GM12878 (cell line): ENCODE data around the gene MROH7. TPM values are rescaled to one million over a fixed set of nuclear protein-coding genes. Genes with fewer than 3 reads are reported as not detected.

ENCODE experiments used
- ATAC-seq: fragments of 200-7000 bp; cut with Tn5 transposase; 3 replicates; pipeline ENCODE4 v1.9.1; 2020; ENCODE audit warnings: mild to moderate bottlenecking, moderate library complexity
- BruUV-seq: library from RNA; stranded (reverse); fragments of 400-500 nt; replicated peaks from 2 replicates; lab custom pipeline; 2021; lab: Mats Ljungman, UMichigan
- CTCF ChIA-PET: fragments of 300-600 bp; sonication (Branson Sonifier 250); formaldehyde crosslinking; extraction: SDS; loops from one replicate; lab custom pipeline; 2021; ENCODE audit warnings: inconsistent platforms; lab: Yijun Ruan, JAX
- POLR2A ChIA-PET: fragments of 350-600 bp; formaldehyde crosslinking; extraction: SDS; loops from one replicate; lab custom pipeline; 2021; ENCODE audit warnings: inconsistent platforms; lab: Charles Lee
- RAD21 ChIA-PET: fragments of 300-600 bp; sonication (Branson Sonifier 250); formaldehyde crosslinking; loops from one replicate; lab custom pipeline; 2023; ENCODE audit warnings: antibody characterized with exemption; ENCODE audit not compliant: unreplicated experiment; lab: Charles Lee
- SMC1A ChIA-PET: fragments of 300-600 bp; sonication (Branson Sonifier 250); formaldehyde crosslinking; loops from one replicate; lab custom pipeline; 2023; ENCODE audit not compliant: unreplicated experiment, uncharacterized antibody; lab: Charles Lee
- DNase-seq: peaks from one replicate; pipeline ENCODE4 v3.0.0-alpha.2; 2011; ENCODE audit warnings: low read depth, low spot score
- FAIRE-seq: peaks from 3 replicates; lab custom pipeline; 2011; peaks lifted over from hg19 to GRCh38; lab: Jason Lieb, UNC
- H2AFZ ChIP-seq: 2 replicates; pipeline ENCODE4 v1.6.0; 2011; ENCODE audit warnings: low read depth, low read length, control low read depth; ENCODE audit not compliant: control insufficient read depth
- H3K27ac ChIP-seq: 2 replicates; pipeline ENCODE4 v1.5.1; 2011; ENCODE audit warnings: control low read depth; ENCODE audit not compliant: control insufficient read depth, insufficient read depth
- H3K27me3 ChIP-seq, 2 experiments: replicated peaks in 1 of 2; 2 replicates each; pipeline versions ENCODE4 v1.6.0 to v1.6.1; 2011; ENCODE audit warnings: low read length in 1 of 2; ENCODE audit not compliant: control insufficient read depth in 2 of 2, insufficient read depth in 2 of 2
- H3K36me3 ChIP-seq, 2 experiments: 2 replicates each; pipeline ENCODE4 v1.5.1; 2011; ENCODE audit warnings: low read length in 1 of 2; ENCODE audit not compliant: control insufficient read depth in 2 of 2, insufficient read depth in 2 of 2
- H3K4me1 ChIP-seq: 2 replicates; pipeline ENCODE4 v1.6.1; 2011; ENCODE audit warnings: mild to moderate bottlenecking, low read length, moderate library complexity, mixed read lengths; ENCODE audit not compliant: control insufficient read depth, insufficient read depth
- H3K4me2 ChIP-seq: 2 replicates; pipeline ENCODE4 v1.6.0; 2011; ENCODE audit warnings: control low read depth; ENCODE audit not compliant: control insufficient read depth, insufficient read depth
- H3K4me3 ChIP-seq: fragments of 200-600 bp; sonication (generic); 2 replicates; pipeline ENCODE4 v1.5.1; 2016
- H3K79me2 ChIP-seq: 2 replicates; pipeline ENCODE4 v1.6.0; 2011; ENCODE audit warnings: low read length; ENCODE audit not compliant: control insufficient read depth, insufficient read depth
- H3K9ac ChIP-seq: 2 replicates; pipeline ENCODE4 v1.8.0; 2011; ENCODE audit warnings: low read length, control low read depth, mixed read lengths; ENCODE audit not compliant: control insufficient read depth, insufficient read depth
- H3K9me3 ChIP-seq: replicated peaks from 3 replicates; pipeline ENCODE4 v1.5.1; 2011; ENCODE audit warnings: mild to moderate bottlenecking, low read length; ENCODE audit not compliant: control insufficient read depth, insufficient read depth
- H4K20me1 ChIP-seq: 2 replicates; pipeline ENCODE4 v1.6.0; 2011; ENCODE audit not compliant: control insufficient read depth, insufficient read depth
- E4F1 ChIP-seq: fragments of 450-650 bp; IDR thresholded peaks from 2 replicates; pipeline ENCODE4 v1.6.1; 2018; ENCODE audit warnings: borderline replicate concordance, mild to moderate bottlenecking; ENCODE audit not compliant: partially characterized antibody
- ELK1 ChIP-seq: IDR thresholded peaks from 2 replicates; pipeline ENCODE4 v1.6.1; 2012; ENCODE audit warnings: low read depth, low read length, improper control_type of control experiment
- FOS ChIP-seq: IDR thresholded peaks from 3 replicates; pipeline ENCODE4 v1.6.1; 2011; ENCODE audit warnings: borderline replicate concordance; ENCODE audit not compliant: insufficient read length; ENCODE audit errors: extremely low read depth
- IKZF1 ChIP-seq: fragments of 450-650 bp; conservative IDR thresholded peaks from 2 replicates; pipeline ENCODE4 v1.6.1; 2017; ENCODE audit warnings: antibody characterized with exemption, mild to moderate bottlenecking
- RELA ChIP-seq: fragments of 450-650 bp; IDR thresholded peaks from 2 replicates; pipeline ENCODE4 v1.8.0; 2014; ENCODE audit warnings: borderline replicate concordance; ENCODE audit not compliant: partially characterized antibody
- RFX5 ChIP-seq: IDR thresholded peaks from 2 replicates; pipeline ENCODE4 v1.6.1; 2011; ENCODE audit warnings: low read depth, low read length, improper control_type of control experiment
- SKIL ChIP-seq: fragments of 450-650 bp; IDR thresholded peaks from 2 replicates; pipeline ENCODE4 v1.6.1; 2017; ENCODE audit warnings: mild to moderate bottlenecking, low read depth, inconsistent platforms; ENCODE audit not compliant: poor library complexity, severe bottlenecking
- SUZ12 ChIP-seq: fragments of 200-600 bp; sonication (generic); IDR thresholded peaks from one replicate; pipeline ENCODE4 v1.6.1; 2018; ENCODE audit warnings: antibody characterized with exemption, mild to moderate bottlenecking; ENCODE audit not compliant: unreplicated experiment
- TARDBP ChIP-seq: IDR thresholded peaks from 2 replicates; pipeline ENCODE4 v1.6.1; 2016; ENCODE audit warnings: borderline replicate concordance
- ZBTB40 ChIP-seq: fragments of 450-650 bp; IDR thresholded peaks from 2 replicates; pipeline ENCODE4 v1.6.1; 2016; ENCODE audit warnings: mild to moderate bottlenecking, moderate library complexity, borderline replicate concordance
- ZNF217 ChIP-seq: fragments of 450-650 bp; IDR thresholded peaks from 2 replicates; pipeline ENCODE4 v1.6.1; 2017; ENCODE audit warnings: antibody characterized with exemption, mild to moderate bottlenecking
- ZNF24 ChIP-seq: fragments of 450-650 bp; IDR thresholded peaks from 2 replicates; pipeline ENCODE4 v1.6.1; 2017; ENCODE audit warnings: antibody characterized with exemption, mild to moderate bottlenecking
- WGBS: methylation state at CpG from one replicate; pipeline ENCODE4 v1.1.6; 2016; ENCODE audit warnings: low lambda C conversion rate; ENCODE audit not compliant: insufficient replicate concordance, insufficient coverage; ENCODE audit errors: missing lambda C conversion rate; 5-methylcytosine and 5-hydroxymethylcytosine counted together
- in situ Hi-C: fragments of 300-500 bp; cut with MboI; formaldehyde crosslinking; loops from 9 replicates; pipeline ENCODE4 v1.14.3; 2018; ENCODE audit warnings: mixed read lengths
- intact Hi-C: fragments of 100-400 bp; cut with micrococcal nuclease; formaldehyde crosslinking; loops from one replicate; pipeline ENCODE4 v1.14.2; 2022; ENCODE audit not compliant: unreplicated experiment
- polyA plus RNA-seq, 11 experiments: library from polyadenylated mRNA; depleted of rRNA in 4 of 11; unstranded in 6 of 11; stranded (reverse) in 5 of 11; fragments of >200 nt; fragmentation: Nextera tagmentation in 4 of 11; fragmentation: Illumina TruSeq in 1 of 11; extraction: Ambion mirVana in 4 of 11; extraction: Trizol in 1 of 11; gene quantifications; 1 replicate in 1 of 11; 2 replicates in 10 of 11; pipeline versions ENCODE4 v1.2.1 to v1.2.3, GENCODE V29; 2011 to 2016; ENCODE audit warnings: inconsistent platforms in 2 of 11, missing spikeins in 2 of 11, low read depth in 1 of 11
- total RNA-seq, 4 experiments: library from RNA; depleted of rRNA in 3 of 4; stranded (reverse); fragments of >200 nt in 3 of 4; fragmentation: Illumina TruSeq in 1 of 4; extraction: Trizol in 1 of 4; gene quantifications; 2 replicates each; pipeline versions ENCODE4 v1.2.1 to v1.2.3, GENCODE V29; 2013 to 2021

Gene MROH7
- total and polyA plus RNA-seq, 10 of the 15 experiments (the other 5 are each of a cell fraction or from before 2014, with no cell fraction given), result 0.11 TPM; not detected in 9

- RAD21 ChIA-PET, result no interaction called here
- in situ Hi-C loops, result no loop called here
- Histone ChIP-seq H2AFZ (no peak overlapping the region), H3K9me3 (no peaks in the 10 kb centered on the region), H3K9ac (no peak overlapping the region), H4K20me1 (no peaks in the 10 kb centered on the region), H3K4me1 (no peaks in the 10 kb centered on the region), H3K27ac (no peak overlapping the region), H3K79me2 (no peaks in the 10 kb centered on the region), H3K4me2 (no peak overlapping the region), H3K27me3 (no peaks in the 10 kb centered on the region), H3K36me3 (no peaks in the 10 kb centered on the region), H3K4me3 (no peak overlapping the region)
- WGBS, result 42% methylated on average over 1 of the region's 1 CpG
- CTCF ChIA-PET, result no interaction called here
- POLR2A ChIA-PET, result no interaction called here
- TF ChIP-seq ZNF217, result no peak
- TF ChIP-seq FOS, result no peak
- no peak for TF ChIP-seq ELK1
- no peak for TF ChIP-seq ZNF24
- no peak for TF ChIP-seq TARDBP
- no peak for TF ChIP-seq E4F1
- no peak for TF ChIP-seq RFX5
- no peak for TF ChIP-seq SKIL
- no peak for TF ChIP-seq SUZ12
- TF ChIP-seq IKZF1, result no peak
- TF ChIP-seq RELA, result no peak
- TF ChIP-seq ZBTB40, result no peak
- SMC1A ChIA-PET, result interaction anchor here (0.8 kb wide), 1 partner anchor 12 kb away, joined by 3 read pairs; no protein-coding TSS in a partner anchor
- FAIRE-seq, result no peak
- intact Hi-C loops, result no loop called here
- no peak for ATAC-seq
- DNase-seq, result no peak
- BruUV-seq, result no TSS peak
Measured at GRCh38 chr1:54649921-54650320, 8.3 kb downstream of the MROH7 start.
